Neural cell (in vitro differentiated cells): ENCODE measurements around the gene RPS6KC1. TPM values are rescaled to one million over a fixed set of nuclear protein-coding genes. Genes with fewer than 3 reads are reported as not detected.

Experiments
- H2AFZ ChIP-seq: fragments of 200-600, 300-800 bp; sonication (generic), shearing (Covaris generic); 2 replicates; pipeline ENCODE4 v1.6.0; 2014; ENCODE audit warnings: low read depth, mild to moderate bottlenecking, antibody characterized with exemption, low read length, moderate library complexity
- H3F3A ChIP-seq: fragments of 200-600 bp; shearing (Covaris generic); 2 replicates; pipeline ENCODE4 v1.6.1; 2016; ENCODE audit warnings: mild to moderate bottlenecking, moderate library complexity, mixed read lengths, antibody characterized with exemption, low read length; ENCODE audit not compliant: insufficient read depth, poor library complexity, severe bottlenecking
- H3K27ac ChIP-seq: fragments of 200-600, 300-800 bp; sonication (generic), shearing (Covaris generic); 2 replicates; pipeline ENCODE4 v1.5.1; 2014; ENCODE audit warnings: mild to moderate bottlenecking, low read length, moderate library complexity
- H3K27me3 ChIP-seq: fragments of 300-800, 200-600 bp; sonication (generic), shearing (Covaris generic); 2 replicates; pipeline ENCODE4 v1.6.0; 2014; ENCODE audit warnings: mild to moderate bottlenecking, low read depth, low read length, moderate library complexity; ENCODE audit not compliant: insufficient read depth
- H3K36me3 ChIP-seq: fragments of 300-800, 200-600 bp; sonication (generic), shearing (Covaris generic); 2 replicates; pipeline ENCODE4 v1.5.1; 2014; ENCODE audit warnings: mild to moderate bottlenecking, antibody characterized with exemption, low read length, moderate library complexity; ENCODE audit not compliant: insufficient read depth
- H3K4me2 ChIP-seq: fragments of 300-800, 200-600 bp; sonication (generic), shearing (Covaris generic); 2 replicates; pipeline ENCODE4 v1.6.0; 2014; ENCODE audit warnings: mild to moderate bottlenecking, low read length
- H3K4me3 ChIP-seq: fragments of 300-800, 200-600 bp; sonication (generic), shearing (Covaris generic); 2 replicates; pipeline ENCODE4 v1.5.1; 2014; ENCODE audit warnings: mild to moderate bottlenecking, low read length, moderate library complexity
- H3K79me2 ChIP-seq: fragments of 200-600 bp; shearing (Covaris generic); replicated peaks from 2 replicates; pipeline ENCODE4 v1.6.0; 2014; ENCODE audit warnings: mild to moderate bottlenecking, low read length, moderate library complexity; ENCODE audit not compliant: insufficient read depth
- H3K9ac ChIP-seq: fragments of 300-800, 200-600 bp; sonication (generic), shearing (Covaris generic); 2 replicates; pipeline ENCODE4 v1.6.1; 2016; ENCODE audit warnings: mild to moderate bottlenecking, low read length, mixed read lengths
- H3K9me2 ChIP-seq: fragments of 200-600 bp; shearing (Covaris generic); 2 replicates; pipeline ENCODE4 v1.6.1; 2016; ENCODE audit warnings: mild to moderate bottlenecking, low read length, mixed read lengths; ENCODE audit not compliant: insufficient read depth
- H3K9me3 ChIP-seq: fragments of 200-600, 300-800 bp; sonication (generic), shearing (Covaris generic); 2 replicates; pipeline ENCODE4 v1.6.1; 2016; ENCODE audit warnings: mild to moderate bottlenecking, mixed run types, low read length, moderate library complexity, mixed read lengths
- H4K20me1 ChIP-seq: fragments of 200-600 bp; shearing (Covaris generic); 2 replicates; pipeline ENCODE4 v1.6.1; 2016; ENCODE audit warnings: mild to moderate bottlenecking, mixed run types; ENCODE audit not compliant: insufficient read depth
- EP300 ChIP-seq: fragments of 450-650 bp; conservative IDR thresholded peaks from 2 replicates; pipeline ENCODE4 v1.6.1; 2014; ENCODE audit warnings: antibody characterized with exemption, mild to moderate bottlenecking, moderate library complexity; ENCODE audit not compliant: poor library complexity, severe bottlenecking
- EZH2 ChIP-seq: fragments of 200-600, 300-800 bp; shearing (Covaris generic), sonication (generic); IDR thresholded peaks from 2 replicates; pipeline ENCODE4 v1.6.1; 2014; ENCODE audit warnings: antibody characterized with exemption, low read length, borderline replicate concordance, mild to moderate bottlenecking; ENCODE audit not compliant: insufficient read depth, poor library complexity, severe bottlenecking
- MXI1 ChIP-seq: fragments of 450-650 bp; conservative IDR thresholded peaks from 2 replicates; pipeline ENCODE4 v1.6.1; 2014; ENCODE audit warnings: antibody characterized with exemption, mild to moderate bottlenecking; ENCODE audit not compliant: poor library complexity, severe bottlenecking
- POLR2AphosphoS5 ChIP-seq: IDR thresholded peaks from 2 replicates; pipeline ENCODE4 v1.6.1; 2012
- RAD21 ChIP-seq: fragments of 450-650 bp; conservative IDR thresholded peaks from 2 replicates; pipeline ENCODE4 v1.6.1; 2014; ENCODE audit warnings: antibody characterized with exemption, mild to moderate bottlenecking, moderate library complexity
- REST ChIP-seq: IDR thresholded peaks from 2 replicates; pipeline ENCODE4 v1.6.1; 2012; ENCODE audit warnings: borderline replicate concordance
- SMC3 ChIP-seq: fragments of 450-650 bp; conservative IDR thresholded peaks from 2 replicates; pipeline ENCODE4 v1.6.1; 2014; ENCODE audit warnings: antibody characterized with exemption, mild to moderate bottlenecking, moderate library complexity; ENCODE audit not compliant: poor library complexity
- TAF1 ChIP-seq: IDR thresholded peaks from 2 replicates; pipeline ENCODE4 v1.6.1; 2012; ENCODE audit warnings: low read depth
- polyA plus RNA-seq: library from polyadenylated mRNA; depleted of rRNA; stranded (reverse); fragments of >200 nt; gene quantifications from 2 replicates; pipeline ENCODE4 v1.2.3, GENCODE V29; 2014
- TF ChIP-seq, protein P1 (sequence below): fragments of 450-650 bp; IDR thresholded peaks from 2 replicates; pipeline ENCODE4 v1.5.1; 2014; ENCODE audit warnings: antibody characterized with exemption, mild to moderate bottlenecking, moderate library complexity; ENCODE audit not compliant: poor library complexity, severe bottlenecking

RPS6KC1 gene
- polyA plus RNA-seq, 1 donor from 2014 or later, result 28.1 TPM

DNA sequence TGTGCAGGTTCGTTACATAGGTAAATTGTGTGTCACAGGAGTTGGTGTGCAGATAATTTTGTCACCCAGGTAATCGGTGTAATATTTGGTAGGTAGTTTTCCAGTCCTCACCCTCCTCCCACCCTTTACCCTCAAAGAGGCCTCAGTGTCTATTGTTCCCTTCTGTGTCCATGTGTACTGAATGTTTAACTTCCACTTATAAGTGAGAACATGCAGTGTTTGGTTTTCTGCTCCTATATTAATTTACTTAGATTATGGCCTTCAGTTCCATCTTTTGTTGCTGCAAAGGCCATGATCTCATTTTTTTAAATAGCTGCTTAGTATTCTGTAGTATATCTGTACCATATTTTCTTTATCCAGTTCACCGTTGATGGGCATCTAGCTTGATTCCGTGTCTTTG, 87.3 kb downstream of the RPS6KC1 start:
- H3K9ac ChIP-seq, result no peak overlapping the region
- no peaks in the 10 kb centered on the region for H3K27me3 ChIP-seq
- no peak overlapping the region for H3K4me3 ChIP-seq
- no peak overlapping the region for H3K4me2 ChIP-seq
- TF ChIP-seq, protein P1, sequence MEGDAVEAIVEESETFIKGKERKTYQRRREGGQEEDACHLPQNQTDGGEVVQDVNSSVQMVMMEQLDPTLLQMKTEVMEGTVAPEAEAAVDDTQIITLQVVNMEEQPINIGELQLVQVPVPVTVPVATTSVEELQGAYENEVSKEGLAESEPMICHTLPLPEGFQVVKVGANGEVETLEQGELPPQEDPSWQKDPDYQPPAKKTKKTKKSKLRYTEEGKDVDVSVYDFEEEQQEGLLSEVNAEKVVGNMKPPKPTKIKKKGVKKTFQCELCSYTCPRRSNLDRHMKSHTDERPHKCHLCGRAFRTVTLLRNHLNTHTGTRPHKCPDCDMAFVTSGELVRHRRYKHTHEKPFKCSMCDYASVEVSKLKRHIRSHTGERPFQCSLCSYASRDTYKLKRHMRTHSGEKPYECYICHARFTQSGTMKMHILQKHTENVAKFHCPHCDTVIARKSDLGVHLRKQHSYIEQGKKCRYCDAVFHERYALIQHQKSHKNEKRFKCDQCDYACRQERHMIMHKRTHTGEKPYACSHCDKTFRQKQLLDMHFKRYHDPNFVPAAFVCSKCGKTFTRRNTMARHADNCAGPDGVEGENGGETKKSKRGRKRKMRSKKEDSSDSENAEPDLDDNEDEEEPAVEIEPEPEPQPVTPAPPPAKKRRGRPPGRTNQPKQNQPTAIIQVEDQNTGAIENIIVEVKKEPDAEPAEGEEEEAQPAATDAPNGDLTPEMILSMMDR, result no peak
- TF ChIP-seq RAD21 (no peak), EZH2 (no peak), TAF1 (no peak), MXI1 (no peak), EP300 (no peak), POLR2AphosphoS5 (no peak), SMC3 (no peak), REST (no peak)
- H4K20me1 ChIP-seq, result no peaks in the 10 kb centered on the region
- H2AFZ ChIP-seq, result no peak overlapping the region
- no peaks in the 10 kb centered on the region for H3K9me3 ChIP-seq
- H3K9me2 ChIP-seq, result no peaks in the 10 kb centered on the region
- H3F3A ChIP-seq, result no peaks in the 10 kb centered on the region
- H3K79me2 ChIP-seq, result peaks cover 6% of the 10 kb centered on the region
- H3K27ac ChIP-seq, result no peak overlapping the region
- H3K36me3 ChIP-seq, result no peaks in the 10 kb centered on the region

GRCh38 chr1:213138892-213139291, 87.9 kb downstream of the RPS6KC1 start:
- Histone ChIP-seq H3K79me2 (peaks cover 6% of the 10 kb centered on the region), H3K9ac (no peak overlapping the region), H3K9me3 (no peaks in the 10 kb centered on the region), H3F3A (no peaks in the 10 kb centered on the region), H3K4me2 (no peak overlapping the region), H3K4me3 (no peak overlapping the region), H3K27ac (no peak overlapping the region), H3K9me2 (no peaks in the 10 kb centered on the region), H4K20me1 (no peaks in the 10 kb centered on the region), H3K27me3 (no peaks in the 10 kb centered on the region), H3K36me3 (no peaks in the 10 kb centered on the region), H2AFZ (no peak overlapping the region)
- TF ChIP-seq, protein P1, result no peak
- TF ChIP-seq EP300 (no peak), POLR2AphosphoS5 (no peak), TAF1 (no peak), MXI1 (no peak), RAD21 (no peak)
